ENCODE results near the gene TRAF1.

Gene TRAF1

GRCh38 chr9:120914953-120915352 is 11.6 kb downstream of the TRAF1 start:
- Histone ChIP-seq H3K9me3 (ENCODE audit: insufficient read depth, low read depth, low read length) (peaks cover 1% of the 10 kb centered on the region), H2AFZ (ENCODE audit: insufficient read depth, low read length, poor library complexity) (no peak overlapping the region), H2BK12ac (ENCODE audit: low read length) (no peak overlapping the region), H3K4me2 (ENCODE audit: low read length) (no peak overlapping the region), H3K36me3 (ENCODE audit: control insufficient read depth in 1 of 2, insufficient read depth in 2 of 2, low read length in 2 of 2) (no peaks in the 10 kb centered on the region), H2AK5ac (ENCODE audit: low read length) (no peak overlapping the region), H3K79me1 (ENCODE audit: low read length) (no peaks in the 10 kb centered on the region), H3K14ac (ENCODE audit: low read length) (no peak overlapping the region), H3K79me2 (ENCODE audit: control insufficient read depth, insufficient read depth, low read length, poor library complexity) (no peaks in the 10 kb centered on the region), H3K18ac (ENCODE audit: low read length) (no peak overlapping the region), H3K27ac (ENCODE audit: low read depth, low read length) (no peak overlapping the region), H3K4me1 (ENCODE audit: control insufficient read depth in 1 of 2, insufficient read depth in 2 of 2, low read length in 2 of 2) (peaks cover 12 to 13% of the 10 kb centered on the region in 2 experiments), H3K9ac (ENCODE audit: low read length) (no peak overlapping the region), H4K12ac (ENCODE audit: low read depth, low read length) (no peak overlapping the region), H4K8ac (ENCODE audit: low read depth, low read length) (no peak overlapping the region), H4K91ac (ENCODE audit: low read depth, low read length) (no peak overlapping the region), H2BK120ac (ENCODE audit: insufficient read depth, low read length, poor library complexity) (no peak overlapping the region), H2BK5ac (ENCODE audit: low read depth, low read length, poor library complexity) (no peak overlapping the region), H3K27me3 (ENCODE audit: insufficient read depth, low read length) (no peaks in the 10 kb centered on the region), H3K4me3 (ENCODE audit: low read depth, low read length) (no peak overlapping the region), H3K23ac (ENCODE audit: low read length) (no peak overlapping the region), H3K4ac (ENCODE audit: low read depth, low read length) (no peak overlapping the region)
- WGBS (ENCODE audit: extremely low coverage, insufficient coverage, insufficient read length) = no CpG with 5 or more reads among the region's 6 CpGs
- DNase-seq = peak; percentile 37 to 49

- H3K4me2 ChIP-seq (ENCODE audit: low read length) = no peak overlapping the region
- DNase-seq = no peak
- H4K91ac ChIP-seq (ENCODE audit: low read depth, low read length) = no peak overlapping the region
- no peak overlapping the region for H3K27ac ChIP-seq (ENCODE audit: low read depth, low read length)
- H3K27me3 ChIP-seq (ENCODE audit: insufficient read depth, low read length) = no peaks in the 10 kb centered on the region
- H3K18ac ChIP-seq (ENCODE audit: low read length) = no peak overlapping the region
- H3K9me3 ChIP-seq (ENCODE audit: insufficient read depth, low read depth, low read length) = peaks cover 2% of the 10 kb centered on the region
- H3K9ac ChIP-seq (ENCODE audit: low read length) = no peak overlapping the region
- H4K12ac ChIP-seq (ENCODE audit: low read depth, low read length) = no peak overlapping the region
- H2BK12ac ChIP-seq (ENCODE audit: low read length) = no peak overlapping the region
- H3K4ac ChIP-seq (ENCODE audit: low read depth, low read length) = no peak overlapping the region
- no peaks in the 10 kb centered on the region for H3K79me2 ChIP-seq (ENCODE audit: control insufficient read depth, insufficient read depth, low read length, poor library complexity)
- peaks cover 7 to 8% of the 10 kb centered on the region in 2 experiments for H3K4me1 ChIP-seq (ENCODE audit: control insufficient read depth in 1 of 2, insufficient read depth in 2 of 2, low read length in 2 of 2)
- no peaks in the 10 kb centered on the region for H3K79me1 ChIP-seq (ENCODE audit: low read length)
- no peak overlapping the region for H2AFZ ChIP-seq (ENCODE audit: insufficient read depth, low read length, poor library complexity)
- no peak overlapping the region for H2BK120ac ChIP-seq (ENCODE audit: insufficient read depth, low read length, poor library complexity)
- H2AK5ac ChIP-seq (ENCODE audit: low read length) = no peak overlapping the region
- H2BK5ac ChIP-seq (ENCODE audit: low read depth, low read length, poor library complexity) = no peak overlapping the region
- H3K23ac ChIP-seq (ENCODE audit: low read length) = no peak overlapping the region
- H3K4me3 ChIP-seq (ENCODE audit: low read depth, low read length) = no peak overlapping the region
- H4K8ac ChIP-seq (ENCODE audit: low read depth, low read length) = no peak overlapping the region
- no peaks in the 10 kb centered on the region for H3K36me3 ChIP-seq (ENCODE audit: control insufficient read depth in 1 of 2, insufficient read depth in 2 of 2, low read length in 2 of 2)
- H3K14ac ChIP-seq (ENCODE audit: low read length) = no peak overlapping the region
- no CpG with 5 or more reads among the region's 3 CpGs for WGBS (ENCODE audit: extremely low coverage, insufficient coverage, insufficient read length)
Observed at GRCh38 chr9:120914396-120914795, 12.2 kb downstream of the TRAF1 start.

- Histone ChIP-seq H3K79me2 (ENCODE audit: control insufficient read depth, insufficient read depth, low read length, poor library complexity) (no peaks in the 10 kb centered on the region), H3K9me3 (ENCODE audit: insufficient read depth, low read depth, low read length) (peaks cover 4% of the 10 kb centered on the region), H3K4me3 (ENCODE audit: low read depth, low read length) (no peak overlapping the region), H3K4ac (ENCODE audit: low read depth, low read length) (no peak overlapping the region), H2BK12ac (ENCODE audit: low read length) (no peak overlapping the region), H2AFZ (ENCODE audit: insufficient read depth, low read length, poor library complexity) (no peak overlapping the region), H3K23ac (ENCODE audit: low read length) (no peak overlapping the region), H4K8ac (ENCODE audit: low read depth, low read length) (no peak overlapping the region), H3K9ac (ENCODE audit: low read length) (no peak overlapping the region), H3K18ac (ENCODE audit: low read length) (no peak overlapping the region), H3K79me1 (ENCODE audit: low read length) (no peaks in the 10 kb centered on the region), H3K36me3 (ENCODE audit: control insufficient read depth in 1 of 2, insufficient read depth in 2 of 2, low read length in 2 of 2) (no peaks in the 10 kb centered on the region), H3K4me2 (ENCODE audit: low read length) (no peak overlapping the region), H2AK5ac (ENCODE audit: low read length) (no peak overlapping the region), H3K14ac (ENCODE audit: low read length) (no peak overlapping the region), H4K91ac (ENCODE audit: low read depth, low read length) (no peak overlapping the region), H3K4me1 (ENCODE audit: control insufficient read depth in 1 of 2, insufficient read depth in 2 of 2, low read length in 2 of 2) (peaks cover 3% of the 10 kb centered on the region in 2 experiments), H2BK5ac (ENCODE audit: low read depth, low read length, poor library complexity) (no peak overlapping the region), H4K12ac (ENCODE audit: low read depth, low read length) (no peak overlapping the region), H3K27ac (ENCODE audit: low read depth, low read length) (no peak overlapping the region), H3K27me3 (ENCODE audit: insufficient read depth, low read length) (no peaks in the 10 kb centered on the region), H2BK120ac (ENCODE audit: insufficient read depth, low read length, poor library complexity) (no peak overlapping the region)
- no CpG with 5 or more reads among the region's 4 CpGs for WGBS (ENCODE audit: extremely low coverage, insufficient coverage, insufficient read length)
- no peak for DNase-seq
Observed at GRCh38 chr9:120913647-120914264, 12.8 kb downstream of the TRAF1 start.

- Histone ChIP-seq H3K79me1 (ENCODE audit: low read length) (no peaks in the 10 kb centered on the region), H3K18ac (ENCODE audit: low read length) (no peak overlapping the region), H3K4ac (ENCODE audit: low read depth, low read length) (no peak overlapping the region), H2BK120ac (ENCODE audit: insufficient read depth, low read length, poor library complexity) (no peak overlapping the region), H3K14ac (ENCODE audit: low read length) (no peak overlapping the region), H2AFZ (ENCODE audit: insufficient read depth, low read length, poor library complexity) (no peak overlapping the region), H3K4me1 (ENCODE audit: control insufficient read depth in 1 of 2, insufficient read depth in 2 of 2, low read length in 2 of 2) (no peaks in the 10 kb centered on the region), H3K4me3 (ENCODE audit: low read depth, low read length) (no peak overlapping the region), H3K79me2 (ENCODE audit: control insufficient read depth, insufficient read depth, low read length, poor library complexity) (no peaks in the 10 kb centered on the region), H3K36me3 (ENCODE audit: control insufficient read depth in 1 of 2, insufficient read depth in 2 of 2, low read length in 2 of 2) (no peaks in the 10 kb centered on the region), H2BK12ac (ENCODE audit: low read length) (no peak overlapping the region), H3K27me3 (ENCODE audit: insufficient read depth, low read length) (no peaks in the 10 kb centered on the region), H3K9ac (ENCODE audit: low read length) (no peak overlapping the region), H4K8ac (ENCODE audit: low read depth, low read length) (no peak overlapping the region), H2BK5ac (ENCODE audit: low read depth, low read length, poor library complexity) (no peak overlapping the region), H3K27ac (ENCODE audit: low read depth, low read length) (no peak overlapping the region), H4K91ac (ENCODE audit: low read depth, low read length) (no peak overlapping the region), H3K23ac (ENCODE audit: low read length) (no peak overlapping the region), H3K4me2 (ENCODE audit: low read length) (no peak overlapping the region), H3K9me3 (ENCODE audit: insufficient read depth, low read depth, low read length) (peaks cover 4% of the 10 kb centered on the region), H4K12ac (ENCODE audit: low read depth, low read length) (no peak overlapping the region), H2AK5ac (ENCODE audit: low read length) (no peak overlapping the region)
- DNase-seq = no peak
- no CpG with 5 or more reads among the region's 13 CpGs for whole genome bisulfite sequencing (ENCODE audit: extremely low coverage, insufficient coverage, insufficient read length)
Observed at GRCh38 chr9:120912958-120913646, 13.5 kb downstream of the TRAF1 start.
